ENCODE measurements around the gene ATRNL1.

ATRNL1 gene

DNA sequence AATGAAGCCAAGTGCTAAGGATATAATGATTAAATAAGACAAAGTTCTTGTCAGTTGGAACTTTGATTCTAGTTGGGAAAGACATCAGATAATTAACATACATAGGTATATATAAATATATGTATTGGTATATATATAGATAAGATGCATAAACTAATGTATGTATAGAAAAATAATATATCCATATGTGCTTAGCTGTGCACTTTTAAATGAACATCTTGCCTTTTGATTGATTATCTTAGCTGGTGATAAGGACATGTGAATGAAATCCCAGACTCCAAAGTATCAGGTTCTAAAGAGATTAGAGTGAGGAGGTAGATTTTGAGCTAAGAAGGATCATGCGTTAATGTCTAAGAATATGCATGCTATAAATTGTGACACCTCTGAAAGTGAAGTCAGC is 822.3 kb downstream of the ATRNL1 start:
- Histone ChIP-seq H3K36me3 (ENCODE audit: control insufficient read depth, insufficient read depth, low read length) (no peaks in the 10 kb centered on the region), H3K4me3 (ENCODE audit: low read depth, low read length) (no peak overlapping the region), H3K27me3 (ENCODE audit: control insufficient read depth, insufficient read depth, low read length) (no peaks in the 10 kb centered on the region), H3K27ac (no peak overlapping the region), H2AFZ (no peak overlapping the region), H3K9me3 (ENCODE audit: control insufficient read depth, low read length) (no peaks in the 10 kb centered on the region), H3K9ac (no peak overlapping the region), H3K4me1 (no peaks in the 10 kb centered on the region), H3K4me2 (ENCODE audit: low read length) (no peak overlapping the region), H3K79me2 (no peaks in the 10 kb centered on the region)
- TF ChIP-seq, protein P1, sequence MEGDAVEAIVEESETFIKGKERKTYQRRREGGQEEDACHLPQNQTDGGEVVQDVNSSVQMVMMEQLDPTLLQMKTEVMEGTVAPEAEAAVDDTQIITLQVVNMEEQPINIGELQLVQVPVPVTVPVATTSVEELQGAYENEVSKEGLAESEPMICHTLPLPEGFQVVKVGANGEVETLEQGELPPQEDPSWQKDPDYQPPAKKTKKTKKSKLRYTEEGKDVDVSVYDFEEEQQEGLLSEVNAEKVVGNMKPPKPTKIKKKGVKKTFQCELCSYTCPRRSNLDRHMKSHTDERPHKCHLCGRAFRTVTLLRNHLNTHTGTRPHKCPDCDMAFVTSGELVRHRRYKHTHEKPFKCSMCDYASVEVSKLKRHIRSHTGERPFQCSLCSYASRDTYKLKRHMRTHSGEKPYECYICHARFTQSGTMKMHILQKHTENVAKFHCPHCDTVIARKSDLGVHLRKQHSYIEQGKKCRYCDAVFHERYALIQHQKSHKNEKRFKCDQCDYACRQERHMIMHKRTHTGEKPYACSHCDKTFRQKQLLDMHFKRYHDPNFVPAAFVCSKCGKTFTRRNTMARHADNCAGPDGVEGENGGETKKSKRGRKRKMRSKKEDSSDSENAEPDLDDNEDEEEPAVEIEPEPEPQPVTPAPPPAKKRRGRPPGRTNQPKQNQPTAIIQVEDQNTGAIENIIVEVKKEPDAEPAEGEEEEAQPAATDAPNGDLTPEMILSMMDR (IDR thresholded peaks at IDR 0.05): no peak

DNA sequence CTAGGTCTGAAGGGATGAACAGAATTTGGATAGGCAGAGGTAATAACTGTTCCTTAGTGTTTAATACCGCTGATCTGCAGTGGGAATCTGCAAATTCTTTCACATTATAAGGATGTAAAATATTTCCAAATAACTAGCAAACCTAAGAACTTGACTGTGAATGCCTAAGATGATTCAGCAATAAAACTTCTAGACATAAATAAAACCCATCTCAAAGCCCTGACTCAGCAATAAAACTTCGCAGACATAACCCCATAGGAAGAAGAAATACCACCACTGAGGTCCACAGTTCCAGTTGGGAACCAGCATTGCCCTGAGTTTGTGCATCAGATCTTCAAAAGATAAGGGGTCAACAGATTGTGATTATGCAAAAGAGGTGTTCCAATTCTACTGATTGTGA is 825.6 kb downstream of the ATRNL1 start:
- no peak overlapping the region for H2AFZ ChIP-seq
- H3K79me2 ChIP-seq: no peaks in the 10 kb centered on the region
- H3K36me3 ChIP-seq (ENCODE audit: control insufficient read depth, insufficient read depth, low read length): no peaks in the 10 kb centered on the region
- H3K4me3 ChIP-seq (ENCODE audit: low read depth, low read length): no peak overlapping the region
- H3K9me3 ChIP-seq (ENCODE audit: control insufficient read depth, low read length): no peaks in the 10 kb centered on the region
- no peak overlapping the region for H3K9ac ChIP-seq
- no peaks in the 10 kb centered on the region for H3K27me3 ChIP-seq (ENCODE audit: control insufficient read depth, insufficient read depth, low read length)
- no peaks in the 10 kb centered on the region for H3K4me1 ChIP-seq
- no peak overlapping the region for H3K27ac ChIP-seq
- TF ChIP-seq, protein P1 (IDR thresholded peaks at IDR 0.05): no peak
- H3K4me2 ChIP-seq (ENCODE audit: low read length): no peak overlapping the region

DNA sequence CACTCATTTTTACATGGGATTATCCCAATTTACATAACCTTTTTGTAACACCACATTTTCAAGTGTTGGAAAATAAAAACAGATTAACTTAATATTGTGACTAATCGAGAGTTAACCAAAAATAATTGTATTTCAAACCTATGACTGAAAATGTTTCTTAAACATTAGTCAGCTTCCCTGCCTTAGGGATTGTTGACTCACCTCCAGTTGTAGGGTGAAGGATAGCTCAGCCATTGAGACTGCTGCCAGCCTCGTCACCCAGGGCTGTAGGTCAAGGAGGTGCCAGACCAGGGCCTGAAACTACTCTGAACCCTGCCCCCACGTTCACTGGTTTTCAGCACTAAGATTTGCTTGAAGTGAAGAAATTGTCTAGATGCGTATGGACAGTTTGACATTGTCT is 828.6 kb downstream of the ATRNL1 start:
- Histone ChIP-seq H3K79me2 (no peaks in the 10 kb centered on the region), H3K4me3 (ENCODE audit: low read depth, low read length) (no peak overlapping the region), H2AFZ (no peak overlapping the region), H3K9me3 (ENCODE audit: control insufficient read depth, low read length) (no peaks in the 10 kb centered on the region), H3K4me2 (ENCODE audit: low read length) (no peak overlapping the region), H3K9ac (no peak overlapping the region), H3K27me3 (ENCODE audit: control insufficient read depth, insufficient read depth, low read length) (no peaks in the 10 kb centered on the region), H3K4me1 (no peaks in the 10 kb centered on the region), H3K36me3 (ENCODE audit: control insufficient read depth, insufficient read depth, low read length) (no peaks in the 10 kb centered on the region), H3K27ac (no peak overlapping the region)
- TF ChIP-seq, protein P1 (IDR thresholded peaks at IDR 0.05): no peak

DNA sequence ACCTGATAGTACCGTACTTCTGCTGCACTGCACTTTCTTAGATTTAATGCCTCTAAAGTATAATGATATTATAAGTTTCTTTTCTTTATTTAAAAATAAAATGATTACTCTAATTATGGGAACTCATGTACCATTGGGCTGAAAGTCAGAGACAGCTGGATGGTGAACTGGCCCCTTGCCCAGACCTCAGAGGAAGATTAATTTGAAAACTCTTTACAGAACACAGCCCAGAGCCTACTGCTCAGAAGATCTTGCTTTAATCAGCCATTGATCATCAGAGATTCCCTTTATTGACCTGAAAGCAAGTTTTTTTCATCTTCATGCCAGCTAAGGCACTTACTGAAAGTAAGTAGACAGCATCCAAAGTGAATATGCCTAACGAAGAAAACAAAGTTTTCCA is 838.1 kb downstream of the ATRNL1 start:
- Histone ChIP-seq H2AFZ (no peak overlapping the region), H3K4me2 (ENCODE audit: low read length) (no peak overlapping the region), H3K36me3 (ENCODE audit: control insufficient read depth, insufficient read depth, low read length) (no peaks in the 10 kb centered on the region), H3K9me3 (ENCODE audit: control insufficient read depth, low read length) (no peaks in the 10 kb centered on the region), H3K4me3 (ENCODE audit: low read depth, low read length) (no peak overlapping the region), H3K27ac (no peak overlapping the region), H3K9ac (no peak overlapping the region), H3K79me2 (no peaks in the 10 kb centered on the region), H3K27me3 (ENCODE audit: control insufficient read depth, insufficient read depth, low read length) (no peaks in the 10 kb centered on the region), H3K4me1 (no peaks in the 10 kb centered on the region)
- TF ChIP-seq, protein P1 (IDR thresholded peaks at IDR 0.05): no peak

DNA sequence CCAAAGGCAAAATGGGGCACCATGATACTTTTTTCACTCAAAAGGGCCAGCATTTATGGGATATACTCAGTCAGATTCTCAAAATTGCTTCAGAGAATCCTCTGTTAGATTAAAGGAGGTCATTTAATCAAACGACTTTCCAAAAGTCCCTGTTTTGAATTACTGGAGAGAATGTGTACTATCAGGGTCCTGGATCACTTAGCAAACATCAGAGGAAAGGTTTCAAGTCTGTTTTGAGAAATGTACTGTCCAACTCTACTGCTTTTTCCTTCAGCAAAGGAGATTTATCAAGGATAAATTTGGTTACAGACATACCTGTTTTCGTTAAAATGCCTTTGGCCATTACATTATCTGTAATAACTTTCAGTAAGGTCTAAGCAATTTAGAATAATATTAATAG is 838.9 kb downstream of the ATRNL1 start:
- no peak overlapping the region for H3K27ac ChIP-seq
- H3K4me1 ChIP-seq: no peaks in the 10 kb centered on the region
- H3K36me3 ChIP-seq (ENCODE audit: control insufficient read depth, insufficient read depth, low read length): no peaks in the 10 kb centered on the region
- no peak overlapping the region for H3K9ac ChIP-seq
- no peak overlapping the region for H3K4me2 ChIP-seq (ENCODE audit: low read length)
- H3K79me2 ChIP-seq: no peaks in the 10 kb centered on the region
- TF ChIP-seq, protein P1 (IDR thresholded peaks at IDR 0.05): no peak
- H3K4me3 ChIP-seq (ENCODE audit: low read depth, low read length): no peak overlapping the region
- H3K27me3 ChIP-seq (ENCODE audit: control insufficient read depth, insufficient read depth, low read length): no peaks in the 10 kb centered on the region
- H2AFZ ChIP-seq: no peak overlapping the region
- no peaks in the 10 kb centered on the region for H3K9me3 ChIP-seq (ENCODE audit: control insufficient read depth, low read length)

Data from parathyroid adenoma (tissue), 2 donors.